Measurements from ENCODE around the gene EFTUD2.

The EFTUD2 gene

GRCh38 chr17:44928950-44929720 lies 29.9 kb upstream of the EFTUD2 start:
- Histone ChIP-seq H3K36me3 (ENCODE audit: control insufficient read depth in 2 of 2, insufficient read depth in 1 of 2, low read length in 2 of 2) (peaks cover 62 to 89% of the 10 kb centered on the region in 2 experiments), H3K27ac (ENCODE audit: extremely low read depth, low read depth, low read length) (no peak overlapping the region), H3K9me3 (ENCODE audit: control insufficient read depth, insufficient read depth, low read depth, low read length) (no peaks in the 10 kb centered on the region), H3K4me1 (ENCODE audit: control insufficient read depth, insufficient read depth, low read length) (no peaks in the 10 kb centered on the region; the same call in 1 of the 2 replicates), H3K4me3 (ENCODE audit: low read depth, low read length) (no peak overlapping the region)
- ChIA-PET POLR2A (interaction anchor here (0.9 to 1.3 kb wide), 3 partner anchors 9 to 18 kb away, joined by 3 read pairs; partner anchors contain the start of gene KIF18B), CTCF (interaction anchor here (0.6 to 4.9 kb wide), 2 partner anchors 9 to 202 kb away, joined by 3 to 41 read pairs; no protein-coding TSS in a partner anchor)
- TF ChIP-seq ZNF600 (tag by site-specific recombination; IDR thresholded peaks at IDR 0.05), result peak; percentile 33; the same call in 1 of the 2 replicates
- TF ChIP-seq, protein P1, sequence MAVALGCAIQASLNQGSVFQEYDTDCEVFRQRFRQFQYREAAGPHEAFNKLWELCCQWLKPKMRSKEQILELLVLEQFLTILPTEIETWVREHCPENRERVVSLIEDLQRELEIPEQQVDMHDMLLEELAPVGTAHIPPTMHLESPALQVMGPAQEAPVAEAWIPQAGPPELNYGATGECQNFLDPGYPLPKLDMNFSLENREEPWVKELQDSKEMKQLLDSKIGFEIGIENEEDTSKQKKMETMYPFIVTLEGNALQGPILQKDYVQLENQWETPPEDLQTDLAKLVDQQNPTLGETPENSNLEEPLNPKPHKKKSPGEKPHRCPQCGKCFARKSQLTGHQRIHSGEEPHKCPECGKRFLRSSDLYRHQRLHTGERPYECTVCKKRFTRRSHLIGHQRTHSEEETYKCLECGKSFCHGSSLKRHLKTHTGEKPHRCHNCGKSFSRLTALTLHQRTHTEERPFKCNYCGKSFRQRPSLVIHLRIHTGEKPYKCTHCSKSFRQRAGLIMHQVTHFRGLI (tag by site-specific recombination; IDR thresholded peaks at IDR 0.05), result no peak

DNA sequence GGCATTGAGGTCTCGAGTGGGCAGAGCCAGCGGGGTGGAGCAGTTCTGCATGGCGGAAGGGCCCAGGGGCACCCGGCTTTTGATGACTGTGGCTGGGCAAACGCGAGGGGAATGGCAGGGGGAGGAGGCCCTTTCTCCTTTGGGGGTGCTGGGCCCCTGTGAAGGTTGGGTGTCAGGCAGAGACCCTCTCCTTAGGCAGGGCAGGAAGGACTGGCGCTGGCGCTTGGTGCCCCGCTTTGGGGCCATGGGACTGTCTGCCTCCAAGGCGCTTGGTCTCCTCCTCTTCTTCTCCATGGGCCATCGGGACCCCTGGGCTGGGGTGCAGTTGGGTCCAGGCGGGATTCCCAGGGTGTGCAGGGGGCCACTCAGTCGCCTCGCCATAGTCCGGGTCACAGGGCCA lies 28.9 kb upstream of the EFTUD2 start:
- H3K36me3 ChIP-seq (ENCODE audit: control insufficient read depth in 2 of 2, insufficient read depth in 1 of 2, low read length in 2 of 2), result peaks cover 53 to 79% of the 10 kb centered on the region in 2 experiments

More for the DNA sequence above, 28.9 kb upstream of the EFTUD2 start:
- TF ChIP-seq HIC1 (tag by site-specific recombination; IDR thresholded peaks at IDR 0.05), result peak; percentile 13; the same call in 1 of the 2 replicates
- TF ChIP-seq GLIS2 (tag by site-specific recombination; IDR thresholded peaks at IDR 0.05), result peak; percentile 28; the same call in 1 of the 2 replicates
- TF ChIP-seq HOXC10 (CRISPR knock-in tag; IDR thresholded peaks at IDR 0.05), result no peak
- TF ChIP-seq ZNF404 (tag by site-specific recombination; IDR thresholded peaks at IDR 0.05), result no peak
- no peak for TF ChIP-seq OVOL3 (tag by site-specific recombination; IDR thresholded peaks at IDR 0.05)
- no peak for TF ChIP-seq ZNF785 (tag by site-specific recombination; IDR thresholded peaks at IDR 0.05)
- TF ChIP-seq ZNF146 (tag by site-specific recombination; IDR thresholded peaks at IDR 0.05), result no peak
- no peak for TF ChIP-seq TCF7L2 (IDR thresholded peaks at IDR 0.05; ENCODE audit: borderline replicate concordance, low read depth, low read length)
- TF ChIP-seq ZNF280D (tag by site-specific recombination; IDR thresholded peaks at IDR 0.05), result no peak
- TF ChIP-seq ZNF223 (tag by site-specific recombination; IDR thresholded peaks at IDR 0.05), result no peak
- no peak for TF ChIP-seq ZNF548 (tag by site-specific recombination; IDR thresholded peaks at IDR 0.05)
- TF ChIP-seq ZNF521 (tag by site-specific recombination; IDR thresholded peaks at IDR 0.05), result no peak
- TF ChIP-seq ZNF624 (tag by site-specific recombination; IDR thresholded peaks at IDR 0.05), result no peak
- no peak for TF ChIP-seq HOXD13 (CRISPR knock-in tag; IDR thresholded peaks at IDR 0.05; ENCODE audit: borderline replicate concordance)
- ChIA-PET CTCF (interaction anchor here (0.9 to 1.7 kb wide), 2 partner anchors 8 to 10 kb away, joined by 4 to 8 read pairs; no protein-coding TSS in a partner anchor), POLR2A (interaction anchor here (1.3 kb wide), 1 partner anchor 124 kb away, joined by 4 read pairs; the partner anchor contains the start of gene DCAKD)
- Histone ChIP-seq H3K4me1 (ENCODE audit: control insufficient read depth, insufficient read depth, low read length) (no peaks in the 10 kb centered on the region; the same call in 1 of the 2 replicates), H3K9me3 (ENCODE audit: control insufficient read depth, insufficient read depth, low read depth, low read length) (no peaks in the 10 kb centered on the region), H3K4me3 (ENCODE audit: low read depth, low read length) (no peak overlapping the region), H3K27ac (ENCODE audit: extremely low read depth, low read depth, low read length) (0 out of 2 replicates have a peak overlapping the region, but pooled peaks have one; percentile 24)

All from HEK293 (cell line).